GM18867 (cell line): ENCODE measurements around the gene RCSD1.
"Not testable (repeated sequence)": the region's sequence is repeated elsewhere in the genome, so short reads cannot be mapped to it uniquely, and the experiment has no call there.

Experiments
- ATAC-seq: cut with Tn5 transposase; IDR thresholded peaks from one replicate; pipeline ENCODE4 v1.9.1; 2021; ENCODE audit warnings: mild to moderate bottlenecking, moderate library complexity; ENCODE audit not compliant: unreplicated experiment

The RCSD1 gene

DNA sequence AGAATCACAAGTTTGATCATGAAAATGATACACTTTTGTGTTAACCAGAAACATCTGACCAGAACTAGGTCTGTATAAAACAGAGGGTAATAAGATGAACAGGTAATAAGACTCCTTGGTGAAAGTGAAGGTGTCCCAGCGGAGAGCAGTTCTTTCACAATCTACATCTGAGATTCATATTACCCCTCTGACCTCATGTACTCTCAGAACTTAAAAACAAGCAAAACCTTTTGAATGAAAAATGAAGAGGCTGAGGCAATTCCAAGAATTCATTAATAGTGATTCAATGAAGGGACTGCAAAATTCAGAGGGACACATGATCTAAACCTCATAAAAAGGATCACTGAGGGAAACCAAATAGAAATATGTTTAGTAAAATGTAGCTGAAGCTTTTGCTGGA is 80.8 kb downstream of the RCSD1 start:
- ATAC-seq: no peak

DNA sequence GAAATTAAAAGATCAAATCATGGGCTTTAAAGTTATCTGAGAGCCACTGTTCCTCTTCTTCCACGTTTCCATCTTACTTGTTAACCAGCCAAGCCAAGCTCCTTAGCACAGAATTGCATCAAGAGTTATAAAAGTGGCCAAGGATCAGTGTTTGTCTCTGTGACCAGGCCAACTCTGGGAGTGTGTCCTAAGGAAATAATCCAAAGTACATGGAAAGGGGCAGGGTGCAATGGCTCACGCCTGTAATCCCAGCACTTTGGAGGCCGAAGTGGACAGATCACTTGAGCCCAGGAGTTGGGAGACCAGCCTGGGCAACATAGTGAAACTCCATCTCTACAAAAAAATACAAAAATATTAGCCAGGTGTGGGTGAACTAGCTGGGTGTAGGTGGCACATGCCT is 81.8 kb downstream of the RCSD1 start:
- no peak for ATAC-seq

DNA sequence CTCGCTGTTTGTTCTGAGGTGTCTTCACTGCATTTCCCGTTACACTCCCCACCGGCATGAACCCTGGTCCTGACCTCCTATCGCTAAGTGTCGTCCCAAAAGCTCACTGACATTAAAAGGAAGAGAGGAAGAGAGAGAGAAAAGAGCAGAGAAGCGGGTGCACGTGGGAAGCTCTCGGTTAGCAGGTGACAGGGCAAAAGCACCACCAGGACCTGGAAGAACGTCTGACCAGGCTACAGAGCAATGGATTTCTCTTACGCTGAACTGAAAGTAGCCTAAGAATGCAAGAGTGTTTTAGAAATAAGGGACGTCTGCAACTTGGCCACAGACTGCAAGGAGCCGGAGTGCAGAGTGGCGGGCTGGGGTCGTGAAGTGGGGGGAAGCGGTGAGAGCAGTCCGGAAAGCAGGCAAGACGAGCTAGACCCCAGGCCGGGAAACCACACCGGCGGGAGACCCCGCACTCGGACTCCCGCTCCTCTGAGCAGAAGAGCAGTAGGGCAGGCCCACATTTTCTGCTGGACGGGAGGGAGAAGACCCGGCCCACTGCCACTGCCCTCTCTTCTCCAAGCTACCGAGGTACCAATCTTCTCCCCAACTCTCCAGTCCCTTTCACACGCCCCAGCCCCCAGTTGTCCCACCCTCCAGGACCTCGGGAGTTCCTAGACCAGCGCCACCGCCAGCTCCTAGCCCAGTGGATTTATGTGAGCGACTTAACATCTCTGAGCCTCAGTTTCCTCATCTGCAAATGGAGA is 83.5 kb downstream of the RCSD1 start:
- ATAC-seq: no peak

DNA sequence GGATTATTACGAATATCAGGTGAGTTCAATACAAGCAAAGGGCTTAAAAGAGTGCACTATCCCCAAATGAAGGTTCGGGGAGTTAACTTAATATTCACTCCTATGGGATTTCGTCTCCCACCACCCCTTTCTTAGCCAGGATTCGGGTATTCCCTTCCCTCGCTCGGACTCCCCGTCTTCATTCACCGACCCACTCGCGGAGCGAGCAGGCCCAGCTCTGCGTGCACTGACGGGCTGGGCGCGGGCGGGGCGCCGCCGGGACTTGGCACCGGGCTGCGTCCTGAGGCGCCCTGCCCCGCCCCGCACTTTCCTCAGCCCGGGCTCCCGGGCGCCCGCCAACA is 84.0 kb downstream of the RCSD1 start:
- ATAC-seq: peak; percentile 49

DNA sequence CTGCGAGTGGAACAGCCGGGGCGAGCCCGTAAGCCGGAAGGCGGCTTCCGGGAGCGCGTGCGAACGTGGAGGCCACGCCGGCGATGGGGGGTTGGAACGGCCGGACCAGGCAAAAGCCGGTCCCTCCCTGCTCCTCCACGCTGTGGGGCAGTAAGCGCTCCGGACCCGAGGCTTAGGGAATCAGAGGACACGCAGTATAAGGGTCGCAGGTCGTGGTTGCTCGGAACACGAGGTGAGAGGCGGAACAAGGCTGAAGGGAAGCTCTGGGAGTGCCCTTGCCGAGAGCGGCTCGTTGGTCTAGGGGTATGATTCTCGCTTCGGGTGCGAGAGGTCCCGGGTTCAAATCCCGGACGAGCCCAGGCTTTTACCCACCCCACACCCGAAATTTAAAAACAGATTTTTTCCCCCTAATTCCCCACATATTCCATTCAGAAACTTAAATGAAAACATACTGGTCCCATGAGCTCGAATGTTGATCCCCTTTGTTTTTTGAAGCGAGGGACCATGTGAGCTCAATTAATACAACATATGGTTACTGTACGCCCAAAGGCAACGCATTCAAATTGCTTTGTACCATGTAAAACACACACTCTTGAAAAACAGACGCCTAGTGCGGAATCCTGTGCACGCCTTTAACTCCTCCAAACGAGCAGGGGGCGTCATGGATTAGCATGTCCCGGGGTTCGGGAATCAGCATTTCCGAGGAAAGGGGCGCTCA is 84.6 kb downstream of the RCSD1 start:
- peak; percentile 53 for ATAC-seq

DNA sequence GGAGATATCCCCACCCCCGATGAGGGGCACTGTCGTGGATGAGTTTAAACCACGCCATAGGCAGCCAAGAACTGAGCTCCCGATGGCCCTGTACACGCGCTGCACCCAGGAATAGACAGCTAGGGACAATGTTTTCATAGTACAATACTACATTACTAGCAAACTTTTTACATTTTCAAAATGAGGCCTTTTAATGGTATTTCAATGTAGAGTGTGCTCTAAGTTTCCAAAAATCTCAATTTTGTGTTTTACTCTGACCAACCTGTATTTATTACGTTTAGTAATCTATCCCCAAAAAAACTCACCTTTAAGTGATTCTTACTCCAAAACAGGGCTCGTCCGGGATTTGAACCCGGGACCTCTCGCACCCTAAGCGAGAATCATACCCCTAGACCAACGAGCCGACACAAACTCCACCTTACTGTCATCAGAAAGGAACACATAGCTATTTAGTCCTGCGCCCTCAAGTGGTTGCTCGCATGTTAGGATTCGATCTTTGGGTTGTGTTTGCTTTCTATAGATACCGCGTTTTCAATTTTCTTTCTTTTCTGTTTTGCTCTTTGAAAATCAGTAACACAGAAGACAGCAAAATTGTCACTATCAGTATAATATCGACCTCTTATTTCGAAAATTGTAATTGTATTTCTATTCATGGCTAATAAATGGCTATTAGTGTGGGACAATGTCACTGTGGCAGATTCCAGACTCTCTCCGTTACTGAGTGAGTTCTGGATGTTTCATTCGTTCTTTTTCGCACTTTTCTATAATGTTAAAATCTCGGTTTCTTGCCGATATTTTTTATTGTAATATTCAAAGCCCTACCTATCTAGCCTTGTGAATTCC is 85.3 kb downstream of the RCSD1 start:
- peak; percentile 38 for ATAC-seq

DNA sequence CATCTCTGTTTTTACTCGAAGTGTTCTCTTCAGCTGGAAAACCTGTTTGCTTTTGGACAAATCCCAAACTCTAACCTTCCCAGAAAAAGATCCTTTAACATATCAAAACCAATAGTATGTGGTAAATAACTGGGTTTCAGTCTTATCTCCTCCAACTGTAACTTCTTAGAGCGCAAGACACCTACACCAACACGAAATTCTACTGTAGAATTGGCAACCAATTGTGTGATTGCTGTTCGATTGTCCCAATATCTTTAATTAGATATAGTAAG is 85.9 kb downstream of the RCSD1 start:
- no peak for ATAC-seq

DNA sequence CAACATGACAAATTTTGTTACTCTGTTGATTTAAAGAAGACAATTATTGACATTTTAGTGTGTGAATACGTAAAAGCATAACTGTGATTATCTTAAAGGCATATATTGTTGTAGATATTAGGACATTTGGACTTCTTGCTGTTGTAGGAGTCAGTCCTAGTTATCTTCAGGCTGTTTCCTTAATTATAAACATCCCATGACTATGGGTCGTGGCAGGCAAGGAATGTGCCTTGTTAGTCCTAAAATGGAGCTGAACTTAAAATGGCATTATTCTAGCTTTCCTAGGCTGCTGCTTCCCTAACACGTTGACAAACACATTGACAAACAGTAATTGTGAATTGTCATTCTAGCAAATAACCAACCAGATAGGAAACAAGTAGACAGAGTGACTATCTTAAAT is 87.3 kb downstream of the RCSD1 start:
- no peak for ATAC-seq

DNA sequence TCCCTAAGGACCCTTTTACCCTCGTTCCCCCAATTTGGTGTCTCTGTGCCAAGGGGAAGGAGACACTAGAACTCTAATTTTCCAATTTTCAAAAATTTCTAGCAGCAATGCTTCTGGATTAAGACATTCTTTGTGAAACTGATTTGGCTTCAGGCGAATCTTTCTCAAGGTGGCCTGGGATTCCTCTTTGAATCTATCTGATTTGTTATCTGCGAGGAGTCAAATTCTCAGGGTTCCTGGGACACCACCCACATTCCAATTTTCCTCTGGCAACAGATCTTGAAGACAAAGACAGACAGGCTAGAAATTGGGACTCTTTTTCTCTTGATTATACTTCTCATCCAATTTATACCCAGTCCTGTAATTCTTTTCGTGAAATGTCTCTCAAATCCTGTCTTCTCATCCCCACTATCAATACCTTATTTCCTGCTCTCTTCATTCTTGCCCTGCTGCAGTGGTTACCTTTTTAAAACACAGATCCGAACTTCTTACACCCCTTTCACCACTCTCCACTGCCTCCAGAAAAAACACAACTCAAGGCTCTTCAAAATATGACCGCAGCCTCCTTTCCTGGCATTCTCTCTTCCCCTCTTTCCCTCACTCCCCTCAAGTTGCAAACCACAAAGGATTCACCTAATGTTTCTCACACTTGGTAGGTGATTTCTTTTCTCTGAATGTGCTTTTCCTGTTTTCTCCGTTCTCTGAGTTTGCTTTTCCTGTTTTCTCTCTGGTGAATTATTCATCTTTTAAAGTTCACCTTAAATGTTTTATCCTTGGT is 89.1 kb downstream of the RCSD1 start:
- ATAC-seq: no peak

DNA sequence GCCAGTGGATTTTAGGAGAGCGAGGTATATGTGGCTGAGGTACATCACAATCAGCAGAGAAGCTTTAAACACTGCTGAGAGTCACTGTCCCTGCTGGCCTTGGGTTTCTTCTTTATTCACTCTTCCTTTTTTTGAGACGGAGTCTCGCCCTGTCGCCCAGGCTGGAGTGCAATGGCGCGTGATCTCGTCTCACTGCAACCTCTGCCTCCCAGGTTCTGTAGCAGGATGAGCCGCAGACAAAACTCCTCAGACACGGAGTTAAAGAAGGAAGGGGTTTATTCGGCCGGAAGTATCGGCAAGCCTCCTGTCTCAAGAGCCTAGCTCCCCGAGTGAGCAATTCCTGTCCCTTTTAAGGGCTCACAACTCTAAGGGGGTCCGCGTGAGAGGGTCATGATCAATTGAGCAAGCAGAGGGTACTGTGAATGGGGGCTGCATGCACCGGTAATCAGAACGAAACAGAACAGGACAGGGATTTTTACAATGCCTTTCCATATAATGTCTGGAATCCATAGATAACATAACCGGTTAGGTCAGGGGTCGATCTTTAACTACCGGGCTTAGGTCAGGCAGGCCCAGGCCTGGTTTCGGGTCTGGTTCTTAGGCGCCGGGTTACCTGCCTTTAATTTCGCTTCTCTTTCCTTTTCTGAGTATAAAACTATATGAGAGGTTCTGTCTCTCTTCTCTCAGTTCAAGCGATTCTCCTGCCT is 89.8 kb downstream of the RCSD1 start:
- ATAC-seq: not testable (repeated sequence)

DNA sequence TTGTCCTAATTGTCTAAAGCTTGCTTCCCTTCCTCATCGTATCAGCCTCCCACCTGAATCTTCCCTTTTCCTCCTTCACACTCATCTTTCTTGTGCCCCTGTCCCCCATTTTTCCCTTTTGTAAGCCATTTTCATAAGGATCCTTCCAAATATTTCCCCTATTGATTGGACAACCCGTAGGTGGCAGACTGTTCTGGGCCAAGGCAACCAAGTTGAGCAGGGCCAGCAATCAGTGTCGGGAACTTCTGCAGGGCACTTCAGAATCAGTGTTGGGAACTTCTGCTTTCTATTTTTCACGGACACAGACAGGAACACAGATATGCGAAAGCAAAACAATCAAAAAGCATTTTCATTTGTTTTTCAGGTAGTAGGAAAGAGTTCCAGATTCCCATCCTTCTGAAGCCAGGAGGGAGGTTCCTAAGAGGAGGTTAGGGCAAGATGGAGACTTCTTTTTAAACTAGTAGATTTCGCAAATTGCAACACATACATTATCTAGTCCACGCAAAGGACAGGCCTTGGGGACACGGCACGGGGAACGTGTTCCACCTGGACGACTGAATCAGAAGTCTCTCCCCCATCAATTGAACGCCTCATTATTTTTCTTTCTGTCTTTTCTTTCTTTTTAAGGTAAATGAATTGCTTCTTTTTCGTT is 91.1 kb downstream of the RCSD1 start:
- peak; percentile 4 for ATAC-seq

DNA sequence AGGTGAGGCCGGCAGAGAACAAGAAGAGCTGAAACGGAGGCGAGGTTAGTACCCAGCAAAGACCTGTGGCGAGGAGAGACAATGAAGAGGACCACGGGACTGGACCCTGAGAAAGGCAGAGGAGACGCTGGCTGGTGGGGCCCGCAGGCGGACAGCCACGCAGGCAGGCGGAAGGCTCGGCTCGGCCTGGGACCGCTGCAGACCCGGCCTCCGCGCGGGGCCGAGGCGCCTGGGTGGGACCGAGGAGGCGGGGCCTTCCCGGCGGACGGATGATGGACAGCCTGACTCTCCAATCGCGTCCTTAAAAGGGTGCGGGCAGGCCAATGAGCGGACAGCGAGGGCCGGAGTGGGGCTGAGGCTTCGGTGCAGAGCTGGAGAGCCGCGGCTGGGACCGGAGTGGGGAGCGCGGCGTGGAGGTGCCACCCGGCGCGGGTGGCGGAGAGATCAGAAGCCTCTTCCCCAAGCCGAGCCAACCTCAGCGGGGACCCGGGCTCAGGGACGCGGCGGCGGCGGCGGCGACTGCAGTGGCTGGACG is 91.7 kb downstream of the RCSD1 start, which contains the start of gene MPZL1:
TSS of gene MPZL1 (plus strand) at position 366 of the 535 bp plus-strand sequence. CDS start 170 bp downstream, outside the sequence.
- ATAC-seq: peak; percentile 91

DNA sequence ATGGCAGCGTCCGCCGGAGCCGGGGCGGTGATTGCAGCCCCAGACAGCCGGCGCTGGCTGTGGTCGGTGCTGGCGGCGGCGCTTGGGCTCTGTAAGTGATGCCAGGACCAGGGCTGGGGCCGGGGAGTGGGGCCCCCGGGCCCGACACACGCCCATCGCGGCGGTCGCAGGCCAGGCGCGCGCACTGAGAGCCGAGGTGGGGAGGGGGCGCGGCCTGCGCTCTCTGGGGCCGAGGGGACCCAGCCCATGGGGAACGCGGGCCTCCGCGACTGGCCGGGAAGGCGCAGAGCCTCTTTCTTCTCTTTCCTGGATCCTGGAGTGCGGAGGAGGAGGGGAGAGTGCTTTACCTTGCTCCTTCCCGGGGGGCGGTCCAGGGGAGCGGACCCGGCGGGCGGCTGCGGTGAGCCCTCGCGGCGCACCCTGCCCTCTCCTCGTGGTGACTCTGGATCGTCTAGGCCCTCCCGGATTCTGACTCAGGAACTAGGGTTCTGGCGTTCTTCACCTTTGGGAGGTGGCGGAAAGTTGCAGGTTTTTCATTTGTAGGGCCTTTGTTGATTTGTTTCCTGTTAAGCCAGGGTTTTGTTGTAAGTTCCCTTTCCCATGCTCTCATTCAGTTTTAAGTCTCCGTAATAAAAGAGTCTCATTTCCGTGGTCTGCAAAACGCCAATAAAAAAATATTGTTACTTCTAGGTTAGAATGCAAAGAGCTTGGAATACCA is 92.3 kb downstream of the RCSD1 start:
- ATAC-seq: peak; percentile 36

DNA sequence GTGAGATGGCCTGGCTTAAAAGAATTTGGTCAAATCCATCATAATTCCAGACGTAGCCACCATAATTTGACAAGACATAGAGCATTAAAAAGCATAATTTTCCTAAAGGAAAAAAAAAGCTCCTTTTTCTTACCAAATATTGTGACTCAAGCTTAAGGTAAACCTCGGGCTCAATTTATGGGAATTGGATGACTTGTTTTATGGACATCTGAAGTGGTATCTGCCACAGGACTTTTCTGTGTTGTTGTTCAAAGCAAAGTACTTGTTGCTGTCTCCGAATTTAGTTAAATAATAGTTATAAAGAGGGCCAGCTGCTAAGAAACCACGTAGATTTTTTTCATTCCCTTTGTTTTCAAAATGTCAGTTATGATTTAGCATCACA is 92.8 kb downstream of the RCSD1 start:
- no peak for ATAC-seq

DNA sequence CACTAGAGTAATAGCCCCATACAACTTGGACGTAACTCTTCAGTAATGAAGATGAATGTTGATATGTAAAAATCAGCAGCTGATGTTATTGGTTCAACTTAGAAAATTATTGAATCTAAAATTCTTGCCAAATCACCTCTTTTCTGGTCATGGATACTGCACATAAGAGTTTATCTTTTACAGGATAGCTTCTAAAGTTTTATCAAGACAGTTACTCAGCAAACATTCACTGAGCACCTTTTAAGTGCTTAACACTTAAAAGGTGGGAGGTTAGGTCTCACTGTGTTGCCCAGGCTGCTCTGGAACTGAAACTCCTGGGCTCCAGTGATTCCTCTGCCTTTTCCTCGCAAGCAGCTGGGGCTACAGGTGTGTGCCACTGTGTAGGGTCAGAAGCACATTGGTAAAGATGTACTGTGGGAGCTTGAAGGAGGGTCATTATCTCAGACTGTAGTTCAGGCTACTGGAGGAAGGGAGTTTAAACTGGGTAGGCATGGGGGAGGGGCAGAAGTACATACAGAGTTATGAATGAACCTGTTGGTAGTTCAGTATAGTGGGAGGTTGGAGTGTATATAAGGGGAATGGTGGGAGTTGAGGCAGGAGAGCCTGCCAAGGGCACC is 93.8 kb downstream of the RCSD1 start:
- ATAC-seq: no peak

DNA sequence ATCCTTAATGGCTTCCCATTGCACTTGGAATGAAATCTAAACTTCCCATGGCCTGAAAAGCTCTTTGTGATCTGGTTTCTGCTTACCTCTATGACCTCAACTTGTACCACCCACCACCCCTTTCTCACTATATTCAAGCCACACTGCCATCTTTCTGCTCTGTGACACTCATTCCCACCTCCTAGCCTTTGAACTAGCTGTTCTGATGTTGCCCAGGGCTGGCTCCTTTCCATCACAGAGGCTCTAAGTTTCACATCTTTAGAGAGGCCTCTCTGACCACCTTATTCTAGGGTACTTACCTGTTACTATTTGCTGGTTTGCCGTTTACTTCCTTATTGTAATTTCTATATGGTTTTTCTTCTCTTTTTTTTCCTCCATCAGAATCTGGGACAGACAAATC is 96.0 kb downstream of the RCSD1 start:
- ATAC-seq: no peak

DNA sequence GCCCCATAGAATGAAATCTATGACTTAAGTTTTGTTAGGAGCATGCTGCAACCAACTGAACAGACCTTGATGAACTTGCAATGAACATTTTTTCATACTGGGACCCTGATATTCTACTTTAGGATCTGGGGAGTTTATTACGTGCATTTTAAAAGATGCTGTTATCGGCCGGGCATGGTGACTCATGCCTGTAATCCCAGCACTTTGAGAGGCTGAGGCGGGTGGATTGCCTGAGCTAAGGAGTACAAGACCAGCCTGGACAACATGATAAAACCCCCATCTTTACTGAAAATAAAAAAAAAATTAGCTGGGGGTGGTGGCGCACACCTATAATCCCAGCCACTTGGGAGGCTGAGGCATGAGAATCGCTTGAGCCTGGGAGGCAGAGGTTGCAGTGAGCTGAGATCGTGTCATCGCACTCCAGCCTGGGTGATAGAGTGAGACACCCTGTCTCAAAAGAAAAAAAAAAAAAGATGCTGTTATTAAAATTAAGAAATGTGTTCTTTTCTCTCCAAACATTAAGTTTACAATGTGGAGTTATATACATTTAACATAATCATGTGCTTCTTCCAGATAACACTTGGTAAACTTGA is 98.9 kb downstream of the RCSD1 start:
- ATAC-seq: no peak

DNA sequence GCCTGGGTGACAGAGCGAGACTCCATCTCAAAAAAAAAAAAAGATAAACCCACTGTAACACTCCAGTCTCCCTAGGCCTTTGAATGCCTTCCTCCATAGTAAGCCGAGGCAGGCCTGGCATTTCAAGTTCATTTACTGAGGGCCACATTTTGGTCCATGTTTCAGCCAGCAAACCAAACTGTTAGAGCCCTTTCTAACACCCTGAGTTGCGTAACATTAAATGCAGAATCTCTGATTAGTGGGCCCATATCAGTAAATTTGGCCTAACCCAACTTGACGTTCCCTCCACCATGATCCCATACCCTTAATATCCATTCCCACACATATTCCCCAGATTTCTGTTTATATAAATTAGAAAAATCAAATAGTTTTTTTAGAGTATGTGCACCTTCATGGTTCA is 104.2 kb downstream of the RCSD1 start:
- no peak for ATAC-seq
